LNCAP (cell line): ENCODE results near the gene CRYBG2.

ENCODE experiments used
- CTCF ChIP-seq: fragments of 450-650 bp; IDR thresholded peaks from 2 replicates; pipeline ENCODE4 v1.5.1; 2017; ENCODE audit warnings: mild to moderate bottlenecking

The CRYBG2 gene

GRCh38 chr1:26306290-26307229 lies 47.4 kb downstream of the CRYBG2 start, which contains the start of gene UBXN11:
Gene UBXN11, minus strand, starts transcription at chr1:26306636. Its CDS starts 3,753 bp downstream, at chr1:26302883.
- no peak for TF ChIP-seq CTCF

- TF ChIP-seq CTCF: no peak
These were observed 48.2 kb downstream of the CRYBG2 start for GRCh38 chr1:26305667-26306289.

- TF ChIP-seq CTCF: no peak
These were observed 51.1 kb downstream of the CRYBG2 start for GRCh38 chr1:26302733-26303405.

GRCh38 chr1:26300578-26301275 lies 53.2 kb downstream of the CRYBG2 start:
- TF ChIP-seq CTCF: no peak

GRCh38 chr1:26297791-26298124 lies 56.2 kb downstream of the CRYBG2 start:
- no peak for TF ChIP-seq CTCF

- TF ChIP-seq CTCF: no peak
These were observed 56.7 kb downstream of the CRYBG2 start for GRCh38 chr1:26297057-26297790.
